GM19043 (cell line): ENCODE data around the gene LIMK2.
A peak's percentile ranks its signal among the peaks of the same experiment; 100 is the strongest.
"Not testable (repeated sequence)": the region's sequence is repeated elsewhere in the genome, so short reads cannot be mapped to it uniquely, and the experiment has no call there.

Source experiments
- ATAC-seq: cut with Tn5 transposase; IDR thresholded peaks from one replicate; pipeline ENCODE4 v1.9.1; 2021; ENCODE audit warnings: low read depth; ENCODE audit not compliant: unreplicated experiment

LIMK2 gene

GRCh38 chr22:31287818-31288495 lies 75.9 kb downstream of the LIMK2 start:
- ATAC-seq, result no peak

- no peak for ATAC-seq
Observed at GRCh38 chr22:31288496-31289240, 76.6 kb downstream of the LIMK2 start.

GRCh38 chr22:31289344-31289743 lies 77.2 kb downstream of the LIMK2 start:
- no peak for ATAC-seq

- peak; percentile 83 for ATAC-seq
Observed at GRCh38 chr22:31290494-31291471, 78.7 kb downstream of the LIMK2 start.

GRCh38 chr22:31291481-31292235 lies 79.6 kb downstream of the LIMK2 start:
- no peak for ATAC-seq

- no peak for ATAC-seq
Observed at GRCh38 chr22:31292236-31292989, 80.3 kb downstream of the LIMK2 start, which contains the start of gene PIK3IP1. TSS of gene PIK3IP1 (minus strand) at chr22:31292488. CDS start at chr22:31292344, 144 bp downstream.

- no peak for ATAC-seq
Observed at GRCh38 chr22:31295360-31295759, 83.3 kb downstream of the LIMK2 start.

GRCh38 chr22:31295831-31296657 lies 83.9 kb downstream of the LIMK2 start:
- ATAC-seq, result no peak

GRCh38 chr22:31300896-31301295 lies 88.8 kb downstream of the LIMK2 start:
- ATAC-seq, result no peak

GRCh38 chr22:31302006-31302405 lies 89.9 kb downstream of the LIMK2 start:
- ATAC-seq, result no peak

GRCh38 chr22:31302537-31302936 lies 90.4 kb downstream of the LIMK2 start:
- ATAC-seq, result no peak

GRCh38 chr22:31305194-31305593 lies 93.1 kb downstream of the LIMK2 start:
- no peak for ATAC-seq

GRCh38 chr22:31308181-31308580 lies 96.1 kb downstream of the LIMK2 start:
- ATAC-seq, result no peak

- ATAC-seq, result no peak
Observed at GRCh38 chr22:31313366-31314147, 101.5 kb downstream of the LIMK2 start.

GRCh38 chr22:31314220-31314619 lies 102.1 kb downstream of the LIMK2 start:
- not testable (repeated sequence) for ATAC-seq

- ATAC-seq, result no peak
Observed at GRCh38 chr22:31321421-31321820, 109.3 kb downstream of the LIMK2 start.

- ATAC-seq, result no peak
Observed at GRCh38 chr22:31323578-31324550, 111.8 kb downstream of the LIMK2 start.
